Uterus (tissue), 2 donors: Measurements from ENCODE around the gene STAB1.

Experiments used
- CTCF ChIP-seq, 4 experiments: fragments of 200-600 bp in 2 of 4; fragments of 450-650 bp in 2 of 4; sonication (generic) in 2 of 4; IDR thresholded peaks; one replicate each; pipeline ENCODE4 v1.5.1; 2016 to 2019; ENCODE audit warnings: antibody characterized with exemption in 4 of 4, mild to moderate bottlenecking in 2 of 4, moderate library complexity in 1 of 4
- POLR2A ChIP-seq, 2 donors: fragments of 450-650 bp; IDR thresholded peaks; one replicate each; pipeline ENCODE4 v1.6.1; 2016; ENCODE audit warnings: antibody characterized with exemption in 2 of 2, mild to moderate bottlenecking in 1 of 2, moderate library complexity in 1 of 2

- no peak for TF ChIP-seq CTCF (IDR thresholded peaks at IDR 0.05)
- no peak for TF ChIP-seq POLR2A (IDR thresholded peaks at IDR 0.05)
Measured at GRCh38 chr3:52535411-52536111, 40.4 kb downstream of the STAB1 start.
